Activated CD4-positive, alpha-beta T cell treated with anti-CD3 and anti-CD28 coated beads, Interleukin-2, amount 10 ng/mL, durations not matched to agents 7 days and 5 days (primary cell): ENCODE measurements around the gene REEP3. TPM values are rescaled to one million over a fixed set of nuclear protein-coding genes. Genes with fewer than 3 reads are reported as not detected.

ENCODE experiments used
- CTCF ChIA-PET: fragments of 350-600 bp; sonication (Branson Sonifier 250); formaldehyde crosslinking; loops from one replicate; lab custom pipeline; 2021; ENCODE audit warnings: antibody characterized with exemption; lab: Charles Lee
- POLR2A ChIA-PET: fragments of 350-600 bp; sonication (Branson Sonifier 250); formaldehyde crosslinking; loops from one replicate; lab custom pipeline; 2021; ENCODE audit warnings: antibody characterized with exemption; lab: Charles Lee
- DNase-seq: peaks from one replicate; pipeline ENCODE4 v3.0.0-alpha.2; 2020
- H3K27ac Mint-ChIP-seq: one replicate; pipeline ENCODE4 v1.8.0; 2021; ENCODE audit warnings: mild to moderate bottlenecking, moderate library complexity, mixed read lengths
- H3K27me3 Mint-ChIP-seq: one replicate; pipeline ENCODE4 v1.8.0; 2021; ENCODE audit warnings: mixed read lengths
- H3K36me3 Mint-ChIP-seq: one replicate; pipeline ENCODE4 v1.8.0; 2021; ENCODE audit warnings: low read depth, mixed read lengths
- H3K4me1 Mint-ChIP-seq: one replicate; pipeline ENCODE4 v1.8.0; 2021; ENCODE audit warnings: mixed read lengths
- H3K4me3 Mint-ChIP-seq: one replicate; pipeline ENCODE4 v1.8.0; 2021; ENCODE audit warnings: mild to moderate bottlenecking, moderate library complexity, mixed read lengths
- H3K9me3 Mint-ChIP-seq: one replicate; pipeline ENCODE4 v1.8.0; 2021; ENCODE audit warnings: mixed read lengths
- total RNA-seq, 2 experiments: library from RNA; stranded (reverse); gene quantifications; one replicate each; pipeline ENCODE4 v1.2.3, GENCODE V29; 2021

The REEP3 gene
- total RNA-seq, 2 experiments from 2014 or later, result 20.0 to 27.8 TPM

DNA sequence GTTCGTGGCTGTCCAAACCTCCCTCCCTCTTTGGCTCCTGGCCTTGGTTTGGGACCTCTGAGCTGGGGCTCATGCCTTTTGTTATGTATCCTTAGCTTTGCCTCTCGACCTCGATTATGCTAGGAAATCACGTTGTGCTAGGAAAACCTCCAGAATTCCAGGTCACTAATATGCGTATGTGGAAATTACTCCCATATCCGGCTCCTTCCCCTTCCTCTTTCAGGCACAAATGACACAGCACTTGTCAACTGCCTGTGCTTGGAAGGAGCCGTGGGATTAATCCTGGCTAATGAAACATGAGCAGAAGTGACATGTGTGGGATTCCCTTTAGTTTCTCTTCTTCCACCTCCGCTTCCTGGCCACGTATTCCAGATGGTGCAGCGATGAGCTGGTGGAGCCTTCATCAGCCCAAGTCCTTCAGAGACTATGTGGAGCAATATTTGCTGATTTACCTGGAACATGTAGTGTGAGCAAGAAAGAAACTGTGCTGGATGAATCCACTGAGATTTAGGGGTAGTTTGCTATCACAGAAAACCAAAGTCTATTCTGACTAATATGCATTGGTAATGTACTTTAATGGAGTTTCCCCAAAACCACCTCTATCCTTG is 149.2 kb downstream of the REEP3 start:
- Mint-ChIP-seq H3K9me3 (no peaks in the 10 kb centered on the region), H3K27ac (no peak overlapping the region), H3K4me3 (no peak overlapping the region), H3K36me3 (no peaks in the 10 kb centered on the region), H3K4me1 (peaks cover 3% of the 10 kb centered on the region), H3K27me3 (peaks cover 15% of the 10 kb centered on the region)
- DNase-seq, result no peak
- CTCF ChIA-PET, result no interaction called here
- POLR2A ChIA-PET, result no interaction called here

DNA sequence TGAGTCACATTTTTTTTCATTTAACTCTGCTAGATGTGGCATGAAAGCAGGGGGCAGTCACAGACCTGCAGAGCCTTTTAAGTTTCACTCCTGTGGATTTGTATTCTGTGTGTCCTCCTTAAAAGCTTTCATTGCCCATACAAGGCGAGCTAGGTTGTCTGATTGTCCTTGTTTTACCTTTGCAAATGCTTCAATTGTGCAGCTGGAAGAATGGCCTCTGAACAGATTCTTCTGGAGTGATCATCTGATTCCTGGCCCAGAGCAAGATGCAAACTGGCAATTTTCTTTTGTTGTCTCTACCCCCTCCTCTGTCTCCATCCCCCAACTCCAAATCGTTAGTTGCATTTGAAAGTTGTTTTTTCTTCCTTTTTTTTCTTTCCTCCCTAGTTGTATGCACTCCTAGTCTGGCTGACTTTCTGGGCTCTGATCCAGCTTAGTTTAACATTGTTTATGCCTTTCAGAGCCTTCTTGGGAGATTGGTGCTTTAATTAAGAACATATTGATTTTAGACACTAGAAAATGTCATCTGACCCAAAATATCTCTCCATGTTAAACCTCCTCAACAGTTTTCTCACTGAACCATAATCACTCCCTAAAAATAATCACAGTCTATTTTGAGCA is 150.2 kb downstream of the REEP3 start:
- peaks cover 3% of the 10 kb centered on the region for H3K4me1 Mint-ChIP-seq
- DNase-seq, result no peak
- H3K36me3 Mint-ChIP-seq, result no peaks in the 10 kb centered on the region
- H3K27me3 Mint-ChIP-seq, result peaks cover 15% of the 10 kb centered on the region
- H3K9me3 Mint-ChIP-seq, result no peaks in the 10 kb centered on the region
- no peak overlapping the region for H3K27ac Mint-ChIP-seq
- no peak overlapping the region for H3K4me3 Mint-ChIP-seq
- ChIA-PET CTCF (interaction anchor here (0.9 to 1.0 kb wide), 2 partner anchors 49 to 541 kb away, joined by 3 to 5 read pairs; no protein-coding TSS in a partner anchor), POLR2A (no interaction called here)

- peaks cover 14% of the 10 kb centered on the region for H3K27me3 Mint-ChIP-seq
- no peak overlapping the region for H3K4me3 Mint-ChIP-seq
- no peaks in the 10 kb centered on the region for H3K36me3 Mint-ChIP-seq
- no peak for DNase-seq
- ChIA-PET POLR2A (no interaction called here), CTCF (no interaction called here)
- peaks cover 3% of the 10 kb centered on the region for H3K4me1 Mint-ChIP-seq
- H3K27ac Mint-ChIP-seq, result no peak overlapping the region
- H3K9me3 Mint-ChIP-seq, result no peaks in the 10 kb centered on the region
Observed at GRCh38 chr10:63672491-63672890, 151.3 kb downstream of the REEP3 start.

DNA sequence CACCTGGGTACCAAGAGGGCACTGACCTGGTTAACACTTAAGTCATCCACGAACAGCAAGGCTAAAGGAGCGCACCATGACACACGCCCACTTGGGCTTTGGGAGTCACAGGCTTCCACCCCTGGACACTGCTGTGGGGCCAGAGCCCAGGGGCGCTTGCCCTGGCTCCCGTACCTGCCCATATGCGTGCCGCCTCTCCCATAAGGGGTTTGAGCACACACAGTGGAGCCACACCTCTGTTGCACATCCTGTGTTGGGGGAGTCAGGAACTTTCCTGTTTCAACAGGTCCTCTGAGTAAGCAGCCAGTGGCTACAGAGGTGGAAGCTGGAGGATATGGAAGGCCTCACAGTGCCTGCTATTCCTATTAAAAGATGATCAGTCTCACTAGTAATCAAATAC is 152.0 kb downstream of the REEP3 start:
- POLR2A ChIA-PET, result no interaction called here
- peaks cover 7% of the 10 kb centered on the region for H3K27me3 Mint-ChIP-seq
- no peak for DNase-seq

GRCh38 chr10:63673846-63674245 is 152.6 kb downstream of the REEP3 start:
- Mint-ChIP-seq H3K36me3 (no peaks in the 10 kb centered on the region), H3K27me3 (peaks cover 7% of the 10 kb centered on the region), H3K4me3 (no peak overlapping the region), H3K9me3 (no peaks in the 10 kb centered on the region), H3K27ac (no peak overlapping the region), H3K4me1 (peaks cover 3% of the 10 kb centered on the region)
- POLR2A ChIA-PET, result no interaction called here
- no peak for DNase-seq
- CTCF ChIA-PET, result interaction anchor here (1.3 kb wide), 1 partner anchor 14 kb away, joined by 4 read pairs; no protein-coding TSS in a partner anchor

More for the DNA sequence above, 152.0 kb downstream of the REEP3 start:
- no peaks in the 10 kb centered on the region for H3K9me3 Mint-ChIP-seq
- H3K27ac Mint-ChIP-seq, result no peak overlapping the region
- CTCF ChIA-PET, result no interaction called here
- H3K4me3 Mint-ChIP-seq, result no peak overlapping the region
- H3K4me1 Mint-ChIP-seq, result peaks cover 3% of the 10 kb centered on the region
- no peaks in the 10 kb centered on the region for H3K36me3 Mint-ChIP-seq

Other genes with a start within 250 kb of the REEP3 start
- 10 to 100 TPM; 57.4 to 62.2 TPM for gene JMJD1C, start 55.4 kb upstream of the REEP3 start, total RNA-seq